CD4-positive, alpha-beta T cell treated with Interleukin-6 at 100 ng/mL for 8 hours (primary cell): ENCODE data around the gene SELPLG.
"Not testable (repeated sequence)": the region's sequence is repeated elsewhere in the genome, so short reads cannot be mapped to it uniquely, and the experiment has no call there.

Experiments
- DNase-seq: peaks from one replicate; pipeline ENCODE4 v3.0.0-alpha.2; 2020; ENCODE audit warnings: mixed read lengths, low spot score

The SELPLG gene

GRCh38 chr12:108604208-108604941, 29.3 kb downstream of the SELPLG start:
- DNase-seq, result no peak

GRCh38 chr12:108603743-108604142, 30.0 kb downstream of the SELPLG start:
- no peak for DNase-seq

GRCh38 chr12:108602976-108603704, 30.6 kb downstream of the SELPLG start:
- no peak for DNase-seq

- no peak for DNase-seq
These were observed 31.4 kb downstream of the SELPLG start for GRCh38 chr12:108602209-108602705.

- no peak for DNase-seq
These were observed 33.0 kb downstream of the SELPLG start for GRCh38 chr12:108600702-108601007.

- no peak for DNase-seq
These were observed 33.6 kb downstream of the SELPLG start for GRCh38 chr12:108599948-108600701.

GRCh38 chr12:108599541-108599940, 34.2 kb downstream of the SELPLG start:
- no peak for DNase-seq

- DNase-seq, result no peak
These were observed 35.0 kb downstream of the SELPLG start for GRCh38 chr12:108598553-108599250.

- DNase-seq, result no peak
These were observed 35.9 kb downstream of the SELPLG start, which contains the start of gene TMEM119 for GRCh38 chr12:108597559-108598471. TSS of gene TMEM119 (minus strand) at chr12:108598084. CDS start at chr12:108592383, 5,701 bp downstream.

GRCh38 chr12:108596854-108597558, 36.7 kb downstream of the SELPLG start:
- no peak for DNase-seq

- DNase-seq, result no peak
These were observed 37.7 kb downstream of the SELPLG start for GRCh38 chr12:108595711-108596647.

GRCh38 chr12:108594960-108595710, 38.6 kb downstream of the SELPLG start:
- no peak for DNase-seq

GRCh38 chr12:108594323-108594903, 39.3 kb downstream of the SELPLG start:
- no peak for DNase-seq

GRCh38 chr12:108592033-108592909, 41.4 kb downstream of the SELPLG start:
- no peak for DNase-seq

- no peak for DNase-seq
These were observed 42.3 kb downstream of the SELPLG start for GRCh38 chr12:108591267-108591980.

- DNase-seq, result not testable (repeated sequence)
These were observed 43.2 kb downstream of the SELPLG start for GRCh38 chr12:108590463-108590862.
